Keratinocyte (primary cell): Measurements from ENCODE around the gene FAF1. TPM values are rescaled to one million over a fixed set of nuclear protein-coding genes. Genes with fewer than 3 reads are reported as not detected.

Experiments used
- DNase-seq: peaks from one replicate; pipeline ENCODE4 v3.0.0-alpha.2; 2011; ENCODE audit warnings: low read depth, missing footprints, low spot score
- FAIRE-seq: peaks from 2 replicates; lab custom pipeline; 2011; peaks lifted over from hg19 to GRCh38; lab: Jason Lieb, UNC
- H2AFZ ChIP-seq: 2 replicates; pipeline ENCODE4 v1.6.0; 2012; ENCODE audit warnings: low read length, control low read depth, inconsistent platforms; ENCODE audit not compliant: control insufficient read depth
- H3K27ac ChIP-seq: 2 replicates; pipeline ENCODE4 v1.5.1; 2011; ENCODE audit warnings: low read length; ENCODE audit not compliant: control insufficient read depth, insufficient read depth
- H3K27me3 ChIP-seq: 3 replicates; pipeline ENCODE4 v1.6.0; 2011; ENCODE audit warnings: low read length; ENCODE audit not compliant: control insufficient read depth, insufficient read depth; ENCODE audit errors: extremely low read depth
- H3K36me3 ChIP-seq, 2 experiments: 2 replicates in 1 of 2; 3 replicates in 1 of 2; pipeline ENCODE4 v1.5.1; 2011; ENCODE audit warnings: low read length in 2 of 2, mild to moderate bottlenecking in 1 of 2; ENCODE audit not compliant: control insufficient read depth in 2 of 2, insufficient read depth in 2 of 2; ENCODE audit errors: extremely low read depth in 1 of 2
- H3K4me1 ChIP-seq: 3 replicates; pipeline ENCODE4 v1.5.1; 2011; ENCODE audit warnings: low read length; ENCODE audit not compliant: control insufficient read depth, insufficient read depth; ENCODE audit errors: extremely low read depth
- H3K4me2 ChIP-seq: 3 replicates; pipeline ENCODE4 v1.6.0; 2011; ENCODE audit warnings: low read depth, low read length; ENCODE audit not compliant: control insufficient read depth, insufficient read depth; ENCODE audit errors: extremely low read depth
- H3K4me3 ChIP-seq, 3 experiments: fragments of 200-600 bp in 1 of 3; sonication (generic) in 1 of 3; 2 replicates in 2 of 3; 3 replicates in 1 of 3; pipeline ENCODE4 v1.5.1; 2011 to 2016; ENCODE audit warnings: low read length in 3 of 3, mild to moderate bottlenecking in 3 of 3, control low read depth in 2 of 3, inconsistent platforms in 1 of 3, low read depth in 1 of 3, mixed read lengths in 1 of 3, mixed run types in 1 of 3, moderate library complexity in 1 of 3; ENCODE audit not compliant: control insufficient read depth in 2 of 3, insufficient read depth in 2 of 3; ENCODE audit errors: extremely low read depth in 1 of 3
- H3K79me2 ChIP-seq: 2 replicates; pipeline ENCODE4 v1.6.0; 2012; ENCODE audit warnings: low read length; ENCODE audit not compliant: control insufficient read depth, insufficient read depth
- H3K9ac ChIP-seq: 3 replicates; pipeline ENCODE4 v1.6.0; 2011; ENCODE audit warnings: low read length; ENCODE audit not compliant: control insufficient read depth, insufficient read depth; ENCODE audit errors: extremely low read depth
- H3K9me1 ChIP-seq: 3 replicates; pipeline ENCODE4 v1.6.0; 2011; ENCODE audit warnings: low read length; ENCODE audit not compliant: control insufficient read depth, insufficient read depth; ENCODE audit errors: extremely low read depth
- H3K9me3 ChIP-seq: 2 replicates; pipeline ENCODE4 v1.5.1; 2012; ENCODE audit warnings: low read depth, low read length; ENCODE audit not compliant: control insufficient read depth
- H4K20me1 ChIP-seq: 3 replicates; pipeline ENCODE4 v1.6.0; 2011; ENCODE audit warnings: low read length; ENCODE audit not compliant: control insufficient read depth, insufficient read depth; ENCODE audit errors: extremely low read depth
- CTCF ChIP-seq, 3 experiments: IDR thresholded peaks in 1 of 3; conservative IDR thresholded peaks in 1 of 3; optimal IDR thresholded peaks in 1 of 3; 2 replicates in 2 of 3; 3 replicates in 1 of 3; pipeline versions ENCODE3 to v1.5.1; 2011; ENCODE audit warnings: low read length in 3 of 3, mild to moderate bottlenecking in 3 of 3, moderate library complexity in 2 of 3, control low read depth in 1 of 3, inconsistent platforms in 1 of 3; ENCODE audit not compliant: insufficient read depth in 2 of 3; ENCODE audit errors: extremely low read depth in 1 of 3
- EZH2 ChIP-seq: IDR thresholded peaks from one replicate; pipeline ENCODE4 v1.6.1; 2012; ENCODE audit warnings: inconsistent platforms, mild to moderate bottlenecking, low read length, moderate library complexity
- dilution Hi-C: fragments of 300-500 bp; cut with MboI; formaldehyde crosslinking; loops from one replicate; pipeline ENCODE4 v1.7.0; 2020; ENCODE audit warnings: low sequenced_read_pairs; ENCODE audit not compliant: extremely low pct_ligation_motif_present
- polyA plus RNA-seq, 5 experiments: library from polyadenylated mRNA; depleted of rRNA in 3 of 5; stranded (reverse) in 3 of 5; stranded (forward) in 1 of 5; unstranded in 1 of 5; fragments of >200 nt; gene quantifications; 1 replicate in 1 of 5; 2 replicates in 3 of 5; 3 replicates in 1 of 5; pipeline versions ENCODE4 v1.2.1 to v1.2.3, GENCODE V29; 2011 to 2012; ENCODE audit warnings: missing spikeins in 2 of 5, low read depth in 1 of 5, low replicate concordance in 1 of 5

FAF1 gene
- polyA plus RNA-seq, 1 donor (not counting 4 experiments of a cell fraction or from before 2014, with no cell fraction given), result 33.1 TPM

GRCh38 chr1:50656931-50657330 is 303.1 kb downstream of the FAF1 start:
- no peaks in the 10 kb centered on the region for H3K4me1 ChIP-seq
- H3K9me1 ChIP-seq, result no peaks in the 10 kb centered on the region
- H3K27me3 ChIP-seq, result no peaks in the 10 kb centered on the region
- H3K79me2 ChIP-seq, result no peaks in the 10 kb centered on the region
- TF ChIP-seq EZH2 (no peak), CTCF (optimal IDR thresholded peaks at IDR 0.05 in 1 of 3, IDR thresholded peaks at IDR 0.05 in 1 of 3, conservative IDR thresholded peaks at IDR 0.05 in 1 of 3; ENCODE audit: extremely low read depth in 1 of 3, insufficient read depth in 2 of 3, low read length in 3 of 3) (no peak)
- H2AFZ ChIP-seq, result no peak overlapping the region
- DNase-seq, result no peak
- peaks cover 0 to under 1% of the 10 kb centered on the region in 2 experiments for H3K36me3 ChIP-seq
- no peak overlapping the region for H3K4me3 ChIP-seq
- no peaks in the 10 kb centered on the region for H4K20me1 ChIP-seq
- no peak for FAIRE-seq
- H3K9me3 ChIP-seq, result no peaks in the 10 kb centered on the region
- dilution Hi-C loops, result no loop called here
- H3K4me2 ChIP-seq, result no peak overlapping the region
- no peak overlapping the region for H3K27ac ChIP-seq
- H3K9ac ChIP-seq, result no peak overlapping the region

GRCh38 chr1:50651476-50652263 is 308.4 kb downstream of the FAF1 start:
- TF ChIP-seq CTCF (optimal IDR thresholded peaks at IDR 0.05 in 1 of 3, IDR thresholded peaks at IDR 0.05 in 1 of 3, conservative IDR thresholded peaks at IDR 0.05 in 1 of 3; ENCODE audit: extremely low read depth in 1 of 3, insufficient read depth in 2 of 3, low read length in 3 of 3) (no peak), EZH2 (no peak)
- Histone ChIP-seq H3K4me3 (no peak overlapping the region), H2AFZ (no peak overlapping the region), H3K9me3 (no peaks in the 10 kb centered on the region), H3K36me3 (peaks cover 0 to 2% of the 10 kb centered on the region in 2 experiments), H3K79me2 (no peaks in the 10 kb centered on the region), H3K4me2 (no peak overlapping the region), H3K9ac (no peak overlapping the region), H3K9me1 (no peaks in the 10 kb centered on the region), H3K27ac (no peak overlapping the region), H3K4me1 (no peaks in the 10 kb centered on the region), H3K27me3 (no peaks in the 10 kb centered on the region), H4K20me1 (no peaks in the 10 kb centered on the region)
- DNase-seq, result no peak
- dilution Hi-C loops, result no loop called here
- FAIRE-seq, result no peak
